Rectal smooth muscle tissue (tissue), 1 donor: ENCODE data around the gene WNT8A.
"Not testable (repeated sequence)": the region's sequence is repeated elsewhere in the genome, so short reads cannot be mapped to it uniquely, and the experiment has no call there.

Source experiments
- H3K27ac ChIP-seq: one replicate; pipeline ENCODE4 v1.7.0; 2013; ENCODE audit warnings: low read depth, low read length, inconsistent platforms
- H3K27me3 ChIP-seq: one replicate; pipeline ENCODE4 v1.7.0; 2013; ENCODE audit warnings: low read length; ENCODE audit not compliant: control insufficient read depth, insufficient read depth
- H3K36me3 ChIP-seq: one replicate; pipeline ENCODE4 v1.7.0; 2013; ENCODE audit warnings: low read length; ENCODE audit not compliant: control insufficient read depth, insufficient read depth
- H3K4me1 ChIP-seq: one replicate; pipeline ENCODE4 v1.7.0; 2013; ENCODE audit warnings: low read length; ENCODE audit not compliant: control insufficient read depth, insufficient read depth
- H3K4me3 ChIP-seq: one replicate; pipeline ENCODE4 v1.7.0; 2013; ENCODE audit warnings: low read length
- H3K9ac ChIP-seq: one replicate; pipeline ENCODE4 v1.7.0; 2013; ENCODE audit warnings: low read length

Gene WNT8A, protein sequence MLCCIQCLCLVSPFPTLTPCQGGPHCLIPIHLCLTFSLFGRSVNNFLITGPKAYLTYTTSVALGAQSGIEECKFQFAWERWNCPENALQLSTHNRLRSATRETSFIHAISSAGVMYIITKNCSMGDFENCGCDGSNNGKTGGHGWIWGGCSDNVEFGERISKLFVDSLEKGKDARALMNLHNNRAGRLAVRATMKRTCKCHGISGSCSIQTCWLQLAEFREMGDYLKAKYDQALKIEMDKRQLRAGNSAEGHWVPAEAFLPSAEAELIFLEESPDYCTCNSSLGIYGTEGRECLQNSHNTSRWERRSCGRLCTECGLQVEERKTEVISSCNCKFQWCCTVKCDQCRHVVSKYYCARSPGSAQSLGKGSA

DNA sequence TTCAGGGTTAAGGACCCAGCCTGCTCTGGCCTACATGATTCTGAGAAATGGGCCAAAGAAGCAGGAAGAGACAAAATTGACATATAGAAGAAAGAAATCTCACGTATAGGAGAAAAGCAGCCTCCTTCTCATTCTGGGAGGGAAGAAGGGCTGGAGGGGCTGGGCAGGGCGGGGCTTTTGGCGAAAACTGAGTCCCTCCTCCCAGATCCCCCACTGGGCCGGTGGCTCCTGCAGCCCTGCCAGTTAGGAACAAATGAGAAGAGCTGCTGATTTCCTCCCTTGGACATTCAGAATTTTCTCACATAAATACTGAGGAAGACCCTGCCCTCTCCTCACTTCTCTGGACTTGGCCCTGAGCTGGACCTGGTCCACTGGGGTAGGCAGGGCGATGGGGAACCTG, at the start of gene WNT8A:
TSS of gene WNT8A (plus strand) at position 332 of the 400 bp plus-strand sequence. CDS start 95 bp downstream, outside the sequence.
- no peak within 1 kb of the TSS for H3K27ac ChIP-seq
- no peaks in the 10 kb centered on the region for H3K4me1 ChIP-seq

DNA sequence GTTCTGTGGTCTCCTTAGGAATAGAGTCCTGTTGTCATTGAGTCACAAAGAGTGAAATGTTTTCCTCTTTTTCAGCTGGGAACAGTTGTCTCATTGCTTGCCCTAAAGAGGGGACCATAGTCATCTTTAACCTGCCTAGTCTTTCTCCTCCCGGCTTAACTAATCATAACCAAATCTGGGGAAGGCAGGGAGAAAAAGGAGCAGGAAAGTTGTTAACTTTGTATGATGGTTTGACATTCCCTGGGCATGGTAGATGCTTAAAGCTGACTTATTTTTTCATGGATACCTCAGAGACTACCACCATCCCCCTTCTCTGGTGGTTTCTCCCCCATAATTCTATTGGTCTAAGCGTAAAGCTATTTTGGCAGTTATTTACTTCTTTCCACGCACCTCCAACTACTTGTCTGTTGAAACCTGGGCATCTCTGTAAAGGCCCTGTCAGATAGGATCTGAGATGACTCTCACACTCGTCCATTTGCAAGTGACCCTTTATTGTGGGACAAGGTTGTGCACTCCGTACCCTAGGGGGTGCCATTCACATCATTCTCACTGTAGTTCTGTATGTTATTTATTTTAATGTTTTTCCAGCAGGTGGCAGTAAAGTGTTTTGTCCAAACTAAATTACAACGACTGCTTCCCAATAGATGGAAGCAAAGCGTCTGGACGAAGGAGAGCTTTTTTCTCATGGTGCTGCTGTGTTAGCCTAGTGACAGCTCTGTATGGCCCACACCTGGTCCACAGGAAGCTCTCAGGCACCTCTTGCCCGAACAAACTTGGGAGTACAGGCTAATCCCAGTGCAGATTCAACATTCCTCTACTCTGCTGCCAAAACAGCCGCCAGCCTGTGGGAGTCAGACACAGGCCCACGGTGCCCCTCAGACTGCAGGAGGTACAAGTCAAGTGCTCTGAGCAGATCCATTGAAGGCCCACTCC, 48.0 kb upstream of the WNT8A start:
- no peak overlapping the region for H3K4me3 ChIP-seq
- peaks cover 10% of the 10 kb centered on the region for H3K4me1 ChIP-seq
- H3K27ac ChIP-seq, result peak overlapping the region; percentile 54
- H3K36me3 ChIP-seq, result no peaks in the 10 kb centered on the region
- H3K27me3 ChIP-seq, result no peaks in the 10 kb centered on the region
- no peak overlapping the region for H3K9ac ChIP-seq

More for the DNA sequence above, at the start of gene WNT8A:
- H3K9ac ChIP-seq, result no peak within 1 kb of the TSS
- H3K36me3 ChIP-seq, result no peaks in the 10 kb centered on the region
- no peaks in the 10 kb centered on the region for H3K27me3 ChIP-seq
- no peak within 1 kb of the TSS for H3K4me3 ChIP-seq

DNA sequence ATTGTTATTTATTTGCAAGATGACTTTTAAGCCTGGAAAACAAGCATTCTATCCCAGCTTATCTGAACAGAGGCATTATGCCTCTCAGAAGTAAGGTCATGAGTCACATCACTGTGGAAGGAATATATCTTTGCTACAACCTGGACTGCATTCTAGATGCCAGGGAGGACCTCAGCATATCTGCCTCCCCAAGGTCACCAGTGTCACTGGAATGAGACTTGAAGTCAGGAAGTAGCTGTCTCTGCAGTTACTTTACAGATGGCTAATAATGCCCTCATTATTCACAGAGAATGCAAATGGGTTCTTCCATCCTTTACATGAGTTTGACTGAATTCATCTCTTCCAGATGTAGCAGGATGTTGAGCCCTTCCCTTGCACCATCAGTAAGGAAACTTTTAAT, 46.6 kb upstream of the WNT8A start:
- no peak overlapping the region for H3K4me3 ChIP-seq
- H3K27ac ChIP-seq, result no peak overlapping the region
- no peak overlapping the region for H3K9ac ChIP-seq
- peaks cover 7% of the 10 kb centered on the region for H3K4me1 ChIP-seq
- no peaks in the 10 kb centered on the region for H3K36me3 ChIP-seq
- no peaks in the 10 kb centered on the region for H3K27me3 ChIP-seq

DNA sequence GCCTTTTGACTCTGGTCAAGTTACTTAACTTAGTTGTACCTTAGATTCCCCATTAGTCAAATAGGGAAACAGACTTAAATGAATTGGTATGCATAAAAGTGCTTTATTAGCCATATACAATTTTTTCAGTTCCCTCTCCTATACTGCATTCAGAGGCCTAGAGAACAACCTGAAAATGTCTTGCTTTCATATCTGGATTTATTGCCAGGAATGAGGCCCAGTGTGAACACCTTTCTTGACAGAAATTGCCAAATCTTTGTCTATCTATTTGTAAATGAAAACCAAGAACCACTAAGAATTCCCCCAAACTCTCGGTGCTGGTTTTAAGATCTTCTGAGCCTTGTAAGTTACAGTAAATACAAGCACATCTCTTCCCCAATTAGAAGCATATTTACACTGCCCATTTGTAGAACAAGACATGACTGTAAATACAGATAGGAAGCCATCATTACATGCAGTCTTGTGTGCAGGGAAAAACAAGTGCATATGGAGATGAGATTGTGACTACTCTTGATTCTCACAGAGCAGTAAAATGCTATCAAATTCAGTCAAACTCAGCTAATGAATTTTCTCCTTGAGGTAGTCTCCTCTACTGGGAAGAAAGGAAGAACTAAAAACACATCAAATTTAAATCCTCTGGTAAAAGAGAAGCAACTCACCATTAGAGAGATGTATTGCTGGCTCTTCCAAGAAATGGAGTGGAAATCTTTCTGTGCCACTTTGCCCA, 45.8 kb upstream of the WNT8A start:
- no peak overlapping the region for H3K27ac ChIP-seq
- no peaks in the 10 kb centered on the region for H3K27me3 ChIP-seq
- peaks cover 7% of the 10 kb centered on the region for H3K4me1 ChIP-seq
- H3K4me3 ChIP-seq, result no peak overlapping the region
- no peaks in the 10 kb centered on the region for H3K36me3 ChIP-seq
- no peak overlapping the region for H3K9ac ChIP-seq

DNA sequence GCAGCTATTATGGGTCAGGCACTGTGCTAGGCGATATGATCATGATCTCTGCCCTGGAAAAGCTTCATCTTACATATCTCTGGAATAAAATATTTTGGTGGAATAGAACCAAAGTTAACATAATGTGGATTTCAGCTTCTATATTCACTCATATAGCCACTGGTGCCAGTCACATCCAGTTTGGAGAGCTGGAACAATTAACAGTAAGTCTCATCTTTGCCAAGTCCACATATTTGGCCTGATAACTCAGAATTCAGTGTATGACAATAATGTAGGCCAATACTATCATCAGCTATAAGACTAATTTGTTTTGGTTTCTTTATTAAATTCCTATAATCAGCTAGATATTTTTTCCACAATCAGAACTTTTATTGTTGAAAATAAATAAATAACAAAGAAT, 45.0 kb upstream of the WNT8A start:
- no peak overlapping the region for H3K9ac ChIP-seq
- no peak overlapping the region for H3K27ac ChIP-seq
- no peak overlapping the region for H3K4me3 ChIP-seq
- no peaks in the 10 kb centered on the region for H3K36me3 ChIP-seq
- H3K4me1 ChIP-seq, result peaks cover 3% of the 10 kb centered on the region
- H3K27me3 ChIP-seq, result no peaks in the 10 kb centered on the region

DNA sequence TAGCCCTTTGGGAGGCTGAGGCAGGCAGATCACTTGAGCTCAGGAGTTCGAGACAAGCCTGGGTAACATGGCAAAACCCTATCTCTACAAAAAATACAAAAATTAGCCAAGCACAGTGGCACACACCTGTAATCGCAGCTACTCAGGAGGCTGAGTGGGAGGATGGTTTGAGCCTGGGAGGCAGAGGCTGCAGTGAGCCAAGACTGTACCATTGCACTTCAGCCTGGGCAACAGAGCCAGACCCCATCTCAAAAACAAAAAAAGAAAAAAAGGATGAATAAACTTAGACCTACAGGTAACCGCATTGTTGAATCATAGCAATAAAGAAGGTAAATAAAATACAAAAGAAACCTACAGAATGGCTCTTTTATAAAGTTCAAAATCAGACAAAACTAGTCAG, 38.5 kb upstream of the WNT8A start:
- H3K9ac ChIP-seq, H3K27me3 ChIP-seq, H3K27ac ChIP-seq, H3K4me3 ChIP-seq, H3K36me3 ChIP-seq, H3K4me1 ChIP-seq: not testable (repeated sequence)

DNA sequence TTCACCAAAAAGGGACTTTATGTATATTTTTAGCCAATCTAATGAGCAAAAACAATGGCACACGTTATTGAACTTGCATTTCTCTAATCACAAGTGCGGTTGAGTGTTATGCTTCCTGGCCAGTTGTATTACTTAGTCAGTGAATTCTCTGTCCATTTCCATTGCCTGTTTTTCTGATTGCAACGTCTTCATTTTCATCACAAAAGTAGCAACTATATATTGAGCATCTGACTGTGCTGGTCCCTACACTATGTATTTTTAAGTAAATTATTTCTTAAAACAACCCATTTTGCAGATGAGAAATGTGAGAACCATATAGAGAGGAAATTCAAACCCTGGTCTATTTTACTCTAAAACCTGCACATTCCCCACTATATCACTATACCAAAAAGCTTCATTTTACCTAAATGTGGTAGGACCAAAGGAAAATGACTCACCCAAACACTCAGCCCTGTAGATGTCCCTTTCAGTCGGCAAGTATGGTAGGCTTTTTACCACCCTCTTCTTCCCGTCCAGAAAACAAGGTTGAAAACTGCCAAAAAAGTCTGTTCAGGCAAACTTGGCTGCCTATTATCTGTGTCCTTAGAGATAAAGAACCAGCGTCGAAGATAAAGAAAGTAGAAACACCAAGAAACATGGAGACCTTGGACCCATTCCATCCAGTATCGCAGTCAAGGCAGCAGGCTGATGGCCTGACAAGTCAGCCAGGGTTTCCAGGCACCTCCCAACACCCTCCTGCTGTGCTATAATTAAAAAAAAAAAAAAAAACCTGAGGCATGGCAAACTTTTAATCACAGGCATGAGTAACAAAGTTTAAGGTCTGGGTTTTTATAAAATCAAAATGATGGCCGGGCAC, 32.2 kb upstream of the WNT8A start:
- Histone ChIP-seq H3K27me3 (no peaks in the 10 kb centered on the region), H3K27ac (no peak overlapping the region), H3K36me3 (no peaks in the 10 kb centered on the region), H3K4me3 (no peak overlapping the region), H3K4me1 (no peaks in the 10 kb centered on the region), H3K9ac (no peak overlapping the region)

DNA sequence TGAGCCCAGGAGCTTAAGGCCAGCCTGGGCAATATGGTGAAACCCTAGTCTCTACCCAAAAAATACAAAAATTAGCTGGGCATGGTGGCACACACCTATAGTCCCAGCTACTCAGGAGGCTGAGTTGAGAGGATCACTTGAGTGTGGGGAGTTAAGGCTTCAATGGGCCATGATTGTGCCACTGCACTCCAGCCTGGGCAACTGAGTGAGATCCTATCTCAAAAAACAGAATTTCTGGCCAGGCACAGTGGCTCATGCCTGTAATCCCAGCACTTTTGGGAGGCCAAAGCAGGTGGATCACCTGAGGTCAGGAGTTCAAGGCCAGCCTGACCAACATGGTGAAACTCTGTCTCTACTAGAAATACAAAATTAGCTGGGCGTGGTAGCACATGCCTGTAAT, 31.1 kb upstream of the WNT8A start:
- not testable (repeated sequence) for H3K27me3 ChIP-seq, H3K4me1 ChIP-seq, H3K4me3 ChIP-seq, H3K27ac ChIP-seq, H3K36me3 ChIP-seq, H3K9ac ChIP-seq

DNA sequence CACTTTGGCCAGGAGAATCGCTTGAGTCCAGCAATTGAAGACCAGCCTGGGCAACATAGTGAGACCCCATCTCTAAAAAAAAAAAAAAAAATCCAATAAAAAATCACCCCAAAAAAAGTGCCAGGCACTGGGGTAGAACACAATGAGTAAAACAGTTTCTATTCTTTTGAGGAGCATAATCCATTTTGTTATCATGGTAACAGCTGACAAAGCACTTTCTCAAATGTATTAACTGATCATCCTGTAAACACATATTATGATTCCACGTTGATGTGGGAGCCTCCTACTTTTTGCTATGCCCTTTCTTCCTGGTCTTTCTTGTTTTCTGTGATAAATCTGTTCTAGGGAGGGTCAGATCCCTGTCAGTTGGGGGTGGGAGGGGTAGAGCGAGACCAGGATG, 30.3 kb upstream of the WNT8A start:
- no peaks in the 10 kb centered on the region for H3K36me3 ChIP-seq
- H3K9ac ChIP-seq, result no peak overlapping the region
- H3K27ac ChIP-seq, result no peak overlapping the region
- no peak overlapping the region for H3K4me3 ChIP-seq
- H3K27me3 ChIP-seq, result no peaks in the 10 kb centered on the region
- H3K4me1 ChIP-seq, result no peaks in the 10 kb centered on the region

DNA sequence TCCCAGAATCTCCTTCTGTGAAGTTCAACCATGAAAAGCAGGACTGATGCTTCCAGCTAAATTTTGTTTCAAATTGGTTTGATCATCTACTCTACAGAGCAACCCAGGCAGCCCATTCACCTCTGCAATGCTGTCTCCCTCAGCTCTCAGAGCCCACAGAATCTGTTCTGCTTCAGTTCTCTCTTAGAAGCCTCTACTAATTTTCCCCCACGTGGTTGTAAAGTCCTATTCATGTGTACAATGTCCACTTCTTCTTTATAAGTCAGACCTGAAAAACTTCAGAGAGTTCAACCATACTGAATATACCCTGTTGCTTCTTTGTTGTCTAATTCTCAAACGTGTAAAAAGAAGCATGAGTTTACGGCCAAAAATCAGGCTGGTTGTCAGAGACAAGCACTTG, 29.6 kb upstream of the WNT8A start:
- Histone ChIP-seq H3K27me3 (no peaks in the 10 kb centered on the region), H3K4me3 (no peak overlapping the region), H3K27ac (no peak overlapping the region), H3K4me1 (no peaks in the 10 kb centered on the region), H3K36me3 (no peaks in the 10 kb centered on the region), H3K9ac (no peak overlapping the region)

DNA sequence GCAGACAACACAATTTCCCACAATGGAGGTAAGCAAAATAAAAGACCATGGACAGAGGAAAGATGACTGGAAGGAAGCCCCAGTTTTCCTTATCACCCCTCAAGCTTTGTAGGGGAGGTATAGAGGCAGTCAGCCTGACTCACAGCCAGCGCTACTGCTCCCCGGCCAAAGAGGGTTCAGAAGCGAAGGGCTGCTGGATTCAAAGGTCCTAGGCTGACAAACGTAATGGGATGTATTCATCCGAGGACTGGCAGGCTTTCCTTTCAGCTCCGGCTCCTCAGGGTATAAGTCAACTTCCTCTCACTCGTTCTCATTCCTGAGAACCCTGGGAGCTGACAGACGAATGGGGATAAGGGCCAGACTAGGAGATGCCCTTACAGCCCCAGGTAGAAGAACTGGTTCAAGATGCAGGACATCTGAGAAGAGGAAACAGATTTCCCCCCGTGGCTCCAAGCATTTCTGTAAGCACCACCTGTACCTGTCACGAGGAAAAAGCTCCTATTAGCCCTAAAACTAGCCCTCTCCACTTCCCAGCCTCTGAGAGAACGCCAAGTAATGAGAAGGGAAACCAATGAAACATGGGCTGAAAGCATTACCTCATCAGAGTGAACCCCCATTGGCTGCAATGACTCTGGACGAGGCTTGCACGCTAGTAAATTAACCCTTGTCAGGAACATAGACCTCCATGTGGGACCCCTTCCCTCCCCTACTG, 28.8 kb upstream of the WNT8A start:
- no peak overlapping the region for H3K4me3 ChIP-seq
- no peak overlapping the region for H3K27ac ChIP-seq
- H3K4me1 ChIP-seq, result no peaks in the 10 kb centered on the region
- H3K36me3 ChIP-seq, result no peaks in the 10 kb centered on the region
- no peaks in the 10 kb centered on the region for H3K27me3 ChIP-seq
- H3K9ac ChIP-seq, result no peak overlapping the region
